NCI-H1417 treated with DMSO at 0.1 percent for 48 hours (cell line): Measurements from ENCODE around the gene MAML3.
A peak's percentile ranks its signal among the peaks of the same experiment; 100 is the strongest.

ENCODE experiments used
- DNase-seq: peaks from one replicate; lab custom pipeline; 2025; lab: John Stamatoyannopoulos, UW

Gene MAML3

GRCh38 chr4:140046016-140046415 lies 108.0 kb downstream of the MAML3 start:
- DNase-seq: no peak

GRCh38 chr4:140044337-140044902 lies 109.6 kb downstream of the MAML3 start:
- DNase-seq: no peak

GRCh38 chr4:140042634-140043033 lies 111.3 kb downstream of the MAML3 start:
- DNase-seq: no peak

GRCh38 chr4:140038031-140038533 lies 115.9 kb downstream of the MAML3 start:
- no peak for DNase-seq

GRCh38 chr4:140037353-140038030 lies 116.5 kb downstream of the MAML3 start:
- DNase-seq: no peak

- no peak for DNase-seq
These were observed 122.3 kb downstream of the MAML3 start for GRCh38 chr4:140031706-140032105.

- no peak for DNase-seq
These were observed 122.9 kb downstream of the MAML3 start for GRCh38 chr4:140031061-140031460.

GRCh38 chr4:140028676-140029517 lies 125.1 kb downstream of the MAML3 start:
- no peak for DNase-seq

- DNase-seq: no peak
These were observed 125.9 kb downstream of the MAML3 start for GRCh38 chr4:140028101-140028500.

- no peak for DNase-seq
These were observed 126.9 kb downstream of the MAML3 start for GRCh38 chr4:140027101-140027500.

- no peak for DNase-seq
These were observed 128.5 kb downstream of the MAML3 start for GRCh38 chr4:140025470-140025869.

- DNase-seq: no peak
These were observed 133.3 kb downstream of the MAML3 start for GRCh38 chr4:140020457-140021361.

GRCh38 chr4:140019619-140020347 lies 134.2 kb downstream of the MAML3 start:
- DNase-seq: peak; percentile 22

GRCh38 chr4:140018931-140019618 lies 134.9 kb downstream of the MAML3 start:
- peak; percentile 57 for DNase-seq

- no peak for DNase-seq
These were observed 139.7 kb downstream of the MAML3 start for GRCh38 chr4:140014284-140014683.

- peak; percentile 62 for DNase-seq
These were observed 141.1 kb downstream of the MAML3 start for GRCh38 chr4:140012688-140013486.

- DNase-seq: no peak
These were observed 148.3 kb downstream of the MAML3 start for GRCh38 chr4:140005699-140006098.

- no peak for DNase-seq
These were observed 148.9 kb downstream of the MAML3 start for GRCh38 chr4:140004922-140005627.

GRCh38 chr4:140004549-140004895 lies 149.5 kb downstream of the MAML3 start:
- no peak for DNase-seq
